Fibroblast of mammary gland (primary cell): ENCODE results near the gene SCUBE2.

Source experiments
- DNase-seq: peaks from one replicate; pipeline ENCODE4 v3.0.0-alpha.2; 2010; ENCODE audit warnings: low read depth
- H3K4me3 ChIP-seq: 2 replicates; pipeline ENCODE4 v1.5.1; 2011; ENCODE audit warnings: low read depth, mild to moderate bottlenecking, low read length, moderate library complexity; ENCODE audit not compliant: control insufficient read depth
- TF ChIP-seq, protein P1 (sequence below): conservative IDR thresholded peaks from 2 replicates; pipeline ENCODE4 v1.5.1; 2011; ENCODE audit warnings: low read depth, low read length, inconsistent platforms; ENCODE audit not compliant: control insufficient read depth, insufficient read depth

The SCUBE2 gene

DNA sequence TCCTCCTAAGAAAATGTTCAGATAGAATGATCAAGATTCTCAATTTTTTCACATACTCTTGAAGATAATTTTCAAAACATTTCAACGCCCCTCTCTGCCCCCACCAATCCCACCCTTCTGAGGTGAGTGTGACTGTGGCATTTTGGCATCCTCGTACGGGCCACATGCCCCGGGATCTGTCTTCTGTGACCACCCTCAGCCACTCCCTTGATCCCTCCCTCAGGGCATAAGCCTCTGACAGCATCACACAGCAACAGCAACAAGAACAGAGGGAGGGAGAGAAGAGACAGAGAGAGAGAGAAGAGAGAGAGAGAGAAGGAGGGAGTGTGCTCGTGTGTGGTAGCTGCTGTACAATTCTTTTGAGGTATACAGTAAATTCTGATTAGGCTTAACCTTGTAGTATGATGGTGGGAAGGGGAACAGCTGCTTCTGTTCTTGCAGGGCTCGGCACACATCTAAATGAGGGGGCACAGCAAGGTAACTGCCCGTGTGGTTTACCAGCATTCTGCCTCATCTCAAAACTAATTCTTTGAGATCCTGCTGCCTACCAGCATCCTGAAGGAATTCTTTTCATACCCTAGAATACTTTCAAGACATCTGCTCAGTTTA lies 21.4 kb downstream of the SCUBE2 start:
- no peak for DNase-seq
- H3K4me3 ChIP-seq: no peak overlapping the region
- TF ChIP-seq, protein P1, sequence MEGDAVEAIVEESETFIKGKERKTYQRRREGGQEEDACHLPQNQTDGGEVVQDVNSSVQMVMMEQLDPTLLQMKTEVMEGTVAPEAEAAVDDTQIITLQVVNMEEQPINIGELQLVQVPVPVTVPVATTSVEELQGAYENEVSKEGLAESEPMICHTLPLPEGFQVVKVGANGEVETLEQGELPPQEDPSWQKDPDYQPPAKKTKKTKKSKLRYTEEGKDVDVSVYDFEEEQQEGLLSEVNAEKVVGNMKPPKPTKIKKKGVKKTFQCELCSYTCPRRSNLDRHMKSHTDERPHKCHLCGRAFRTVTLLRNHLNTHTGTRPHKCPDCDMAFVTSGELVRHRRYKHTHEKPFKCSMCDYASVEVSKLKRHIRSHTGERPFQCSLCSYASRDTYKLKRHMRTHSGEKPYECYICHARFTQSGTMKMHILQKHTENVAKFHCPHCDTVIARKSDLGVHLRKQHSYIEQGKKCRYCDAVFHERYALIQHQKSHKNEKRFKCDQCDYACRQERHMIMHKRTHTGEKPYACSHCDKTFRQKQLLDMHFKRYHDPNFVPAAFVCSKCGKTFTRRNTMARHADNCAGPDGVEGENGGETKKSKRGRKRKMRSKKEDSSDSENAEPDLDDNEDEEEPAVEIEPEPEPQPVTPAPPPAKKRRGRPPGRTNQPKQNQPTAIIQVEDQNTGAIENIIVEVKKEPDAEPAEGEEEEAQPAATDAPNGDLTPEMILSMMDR: no peak

DNA sequence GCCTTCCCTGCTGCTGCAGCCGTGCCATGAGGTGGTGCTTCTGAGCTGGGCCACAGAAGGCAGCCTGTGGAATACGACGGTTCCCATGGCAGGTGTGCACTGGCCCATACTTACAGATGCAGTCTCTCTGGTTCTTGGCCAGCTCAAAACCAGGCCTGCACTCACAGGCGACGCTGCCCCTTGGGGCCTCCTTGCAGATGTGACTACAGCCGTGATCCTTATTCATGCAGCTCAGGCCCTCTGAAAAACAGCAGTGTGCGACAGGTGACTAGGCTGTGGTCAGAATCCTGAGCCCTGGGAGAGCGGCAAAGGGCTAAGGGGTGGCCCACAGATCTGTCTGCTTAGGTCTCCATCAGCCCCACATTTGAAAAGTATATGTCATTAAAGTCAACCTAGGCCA lies 22.1 kb downstream of the SCUBE2 start:
- no peak for DNase-seq
- H3K4me3 ChIP-seq: no peak overlapping the region
- TF ChIP-seq, protein P1: no peak

DNA sequence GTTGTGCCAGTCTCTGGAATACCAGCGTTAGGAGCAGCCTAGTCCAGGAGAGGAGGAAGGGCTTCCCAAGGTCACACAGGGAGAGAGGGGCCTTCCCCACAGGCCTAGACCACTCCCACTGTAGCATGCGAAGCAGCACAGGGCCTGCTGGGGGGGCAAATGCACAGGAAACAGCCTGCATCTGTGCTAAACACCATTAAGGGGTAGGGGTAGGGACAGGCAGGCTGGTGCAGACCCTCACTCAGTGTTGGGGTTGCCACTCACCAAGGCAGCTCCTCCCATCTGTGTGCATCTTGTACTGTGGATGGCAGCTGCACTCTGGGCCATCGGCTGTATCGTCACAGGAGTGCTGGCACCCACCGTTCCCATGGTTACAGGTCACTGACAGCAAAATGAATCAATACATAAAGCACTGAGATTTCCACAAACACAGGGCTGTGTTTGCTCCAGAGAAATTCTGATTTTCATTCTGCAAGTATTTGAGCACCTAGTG lies 24.9 kb downstream of the SCUBE2 start:
- H3K4me3 ChIP-seq: no peak overlapping the region
- no peak for DNase-seq
- TF ChIP-seq, protein P1: no peak

DNA sequence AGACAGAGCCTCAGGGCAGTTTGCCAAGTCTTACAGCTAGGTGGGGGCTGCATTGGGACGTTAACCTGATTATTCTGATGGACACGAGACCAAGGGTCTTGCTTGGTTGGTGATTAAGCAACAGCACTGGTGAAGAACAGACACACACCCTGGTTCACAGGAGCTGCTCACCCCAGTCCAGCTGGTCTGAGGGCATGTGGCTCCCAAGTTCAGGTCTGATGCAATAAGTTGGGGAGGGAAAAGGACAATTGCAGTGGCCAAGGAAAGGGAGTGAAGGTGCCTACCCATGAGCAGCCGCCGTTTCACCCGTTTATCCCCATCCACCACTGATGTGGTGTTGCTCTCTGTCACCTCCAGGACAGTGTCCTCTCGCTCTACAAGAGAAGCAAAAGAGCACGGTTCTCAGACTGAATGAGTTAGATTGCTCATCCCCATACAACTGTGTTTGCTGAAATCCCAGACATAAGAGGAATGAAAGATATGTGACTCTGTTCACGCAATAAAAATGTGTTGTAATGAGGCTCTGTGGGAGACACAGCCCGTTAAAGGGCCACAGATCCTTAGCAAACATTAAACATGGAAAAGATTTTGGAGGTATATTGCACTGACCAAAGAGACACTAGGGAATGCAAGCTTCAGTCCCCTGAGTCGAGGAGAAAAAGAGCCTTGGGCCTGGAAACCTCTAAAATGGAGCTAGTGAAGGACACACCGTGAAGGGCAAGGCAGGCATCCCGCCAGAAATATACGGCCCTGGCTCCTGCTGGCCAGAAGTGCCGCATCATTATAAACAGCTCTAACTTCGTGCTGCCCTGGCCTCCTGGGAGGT lies 25.6 kb downstream of the SCUBE2 start:
- TF ChIP-seq, protein P1: no peak
- DNase-seq: no peak
- no peak overlapping the region for H3K4me3 ChIP-seq

DNA sequence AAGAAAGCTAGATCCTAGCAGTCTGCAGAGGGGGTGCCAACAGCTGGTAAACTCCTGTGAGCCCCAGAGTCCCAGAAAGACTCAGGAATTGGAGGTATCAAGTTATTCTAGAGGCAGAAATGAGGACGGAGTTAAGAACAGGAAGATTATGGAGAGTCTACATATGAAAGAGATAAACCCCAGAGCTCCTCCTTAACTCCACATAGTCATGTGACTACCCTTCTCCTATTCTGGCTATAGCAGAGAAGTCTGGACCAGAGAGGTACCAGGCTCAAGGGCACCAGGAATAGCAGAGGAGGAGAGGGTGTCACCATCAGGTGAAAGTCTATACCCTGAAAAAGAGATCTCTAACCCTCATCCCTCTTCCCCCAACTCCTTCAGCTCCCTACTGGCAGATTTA lies 29.6 kb downstream of the SCUBE2 start:
- TF ChIP-seq, protein P1: no peak
- no peak overlapping the region for H3K4me3 ChIP-seq
- no peak for DNase-seq

DNA sequence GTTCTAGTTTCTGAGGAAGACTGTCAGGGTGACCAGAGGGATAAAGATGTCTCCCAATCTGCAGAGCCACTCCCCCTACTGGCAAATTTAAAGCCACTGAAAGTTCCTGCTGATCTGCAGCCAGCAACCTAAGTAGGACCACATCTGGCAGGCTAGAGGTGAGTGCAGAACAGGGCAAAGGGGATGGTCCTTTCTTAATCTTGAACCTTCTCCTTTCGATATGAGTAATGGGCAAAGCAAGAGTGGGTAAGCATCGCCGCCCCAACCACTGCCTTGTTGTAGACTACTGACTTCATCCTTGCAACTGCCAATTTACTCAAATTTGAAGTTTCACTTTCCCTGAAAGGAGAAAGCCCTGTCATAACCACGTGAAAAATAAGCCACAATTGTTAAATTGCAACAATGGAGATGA lies 30.7 kb downstream of the SCUBE2 start:
- TF ChIP-seq, protein P1: peak; percentile 31
- H3K4me3 ChIP-seq: no peak overlapping the region
- DNase-seq: peak; percentile 15

DNA sequence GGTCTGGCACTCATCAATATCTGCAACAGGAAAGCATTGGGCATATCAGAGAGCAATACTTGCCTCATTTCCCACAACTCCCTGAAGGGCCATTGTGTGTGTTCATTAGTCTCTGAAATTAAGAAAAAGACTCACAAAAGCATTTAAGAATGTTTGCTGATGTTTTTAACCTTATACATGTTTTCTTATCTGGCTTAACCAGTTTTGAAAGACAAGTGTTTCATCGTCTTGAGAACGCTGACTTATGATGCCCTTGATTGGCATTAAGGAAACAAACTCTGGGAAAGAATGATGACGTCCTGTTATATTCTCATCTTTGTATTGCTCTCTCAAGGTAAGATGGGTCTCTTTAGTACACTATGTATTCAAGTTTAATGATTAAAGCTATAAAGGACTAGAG lies 32.0 kb downstream of the SCUBE2 start:
- no peak overlapping the region for H3K4me3 ChIP-seq
- TF ChIP-seq, protein P1: no peak
- DNase-seq: no peak
